ENCODE results near the gene RSPH6A.
A peak's percentile ranks its signal among the peaks of the same experiment; 100 is the strongest.

Gene RSPH6A

GRCh38 chr19:45794627-45795026, 20.5 kb downstream of the RSPH6A start:
- H3K36me3 ChIP-seq (ENCODE audit: control insufficient read depth, insufficient read depth, low read length) = peaks cover 2% of the 10 kb centered on the region
- H3K18ac ChIP-seq (ENCODE audit: low read length) = no peak overlapping the region
- H2AK5ac ChIP-seq (ENCODE audit: low read length) = no peak overlapping the region
- no peak overlapping the region for H3K27ac ChIP-seq (ENCODE audit: low read depth, low read length)
- H3K23ac ChIP-seq (ENCODE audit: low read length) = no peak overlapping the region
- H2BK120ac ChIP-seq (ENCODE audit: low read depth, low read length) = no peak overlapping the region
- H4K5ac ChIP-seq (ENCODE audit: low read length) = no peak overlapping the region
- H2BK5ac ChIP-seq (ENCODE audit: low read length) = no peak overlapping the region
- H3K27me3 ChIP-seq (ENCODE audit: insufficient read depth, low read length, poor library complexity) = no peaks in the 10 kb centered on the region
- H3K79me1 ChIP-seq (ENCODE audit: low read length) = peaks cover 13% of the 10 kb centered on the region
- H3K4ac ChIP-seq (ENCODE audit: low read depth, low read length) = no peak overlapping the region
- no peak overlapping the region for H3K4me3 ChIP-seq (ENCODE audit: low read length)
- WGBS (ENCODE audit: extremely low coverage, insufficient coverage, low lambda C conversion rate) = no CpG with 5 or more reads among the region's 2 CpGs
- no peak for DNase-seq
- no peak overlapping the region for H2BK15ac ChIP-seq (replicated peaks; ENCODE audit: low read depth)
- H3K79me2 ChIP-seq (ENCODE audit: control insufficient read depth, insufficient read depth, low read length) = peaks cover 6% of the 10 kb centered on the region
- no peak overlapping the region for H3K4me2 ChIP-seq (ENCODE audit: low read length)
- H3K9ac ChIP-seq (ENCODE audit: low read length) = no peak overlapping the region
- peaks cover 3% of the 10 kb centered on the region for H3K4me1 ChIP-seq (ENCODE audit: control insufficient read depth, low read depth, low read length)
- H4K8ac ChIP-seq (ENCODE audit: low read depth, low read length) = no peak overlapping the region
- no peak overlapping the region for H3K56ac ChIP-seq (ENCODE audit: low read length)

DNA sequence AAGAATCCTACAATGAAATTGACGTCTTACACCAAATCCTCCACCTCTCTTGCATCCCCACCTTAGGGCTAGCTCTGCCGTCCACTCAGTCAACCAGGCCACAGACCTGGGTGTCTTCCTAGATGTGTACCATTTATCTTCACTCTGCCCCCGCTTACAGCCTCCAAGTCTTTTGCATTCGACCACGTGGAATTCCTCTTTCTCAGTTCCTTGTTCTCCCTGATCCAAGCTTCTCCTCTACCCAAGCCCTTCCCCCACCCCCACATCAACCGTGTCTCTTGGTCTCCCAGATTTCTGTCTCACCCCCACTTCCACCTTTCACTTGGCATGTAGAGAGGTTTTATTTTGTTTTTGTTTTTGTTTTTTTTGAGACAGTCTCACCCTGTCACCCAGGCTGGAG, 21.2 kb downstream of the RSPH6A start:
- Histone ChIP-seq H3K27ac (ENCODE audit: low read depth, low read length) (no peak overlapping the region), H3K27me3 (ENCODE audit: insufficient read depth, low read length, poor library complexity) (no peaks in the 10 kb centered on the region), H3K4me3 (ENCODE audit: low read length) (no peak overlapping the region), H2BK15ac (replicated peaks; ENCODE audit: low read depth) (no peak overlapping the region), H3K36me3 (ENCODE audit: control insufficient read depth, insufficient read depth, low read length) (peaks cover 9% of the 10 kb centered on the region), H3K4ac (ENCODE audit: low read depth, low read length) (no peak overlapping the region), H2BK120ac (ENCODE audit: low read depth, low read length) (no peak overlapping the region), H3K79me2 (ENCODE audit: control insufficient read depth, insufficient read depth, low read length) (peaks cover 6% of the 10 kb centered on the region), H3K18ac (ENCODE audit: low read length) (no peak overlapping the region), H3K56ac (ENCODE audit: low read length) (peak overlapping the region; percentile 15), H2AK5ac (ENCODE audit: low read length) (no peak overlapping the region), H4K5ac (ENCODE audit: low read length) (no peak overlapping the region), H2BK5ac (ENCODE audit: low read length) (no peak overlapping the region), H3K4me1 (ENCODE audit: control insufficient read depth, low read depth, low read length) (peaks cover 3% of the 10 kb centered on the region), H4K8ac (ENCODE audit: low read depth, low read length) (no peak overlapping the region), H3K79me1 (ENCODE audit: low read length) (peaks cover 15% of the 10 kb centered on the region), H3K4me2 (ENCODE audit: low read length) (no peak overlapping the region), H3K9ac (ENCODE audit: low read length) (no peak overlapping the region), H3K23ac (ENCODE audit: low read length) (no peak overlapping the region)
- no CpG with 5 or more reads among the region's 6 CpGs for WGBS (ENCODE audit: extremely low coverage, insufficient coverage, low lambda C conversion rate)
- no peak for DNase-seq

DNA sequence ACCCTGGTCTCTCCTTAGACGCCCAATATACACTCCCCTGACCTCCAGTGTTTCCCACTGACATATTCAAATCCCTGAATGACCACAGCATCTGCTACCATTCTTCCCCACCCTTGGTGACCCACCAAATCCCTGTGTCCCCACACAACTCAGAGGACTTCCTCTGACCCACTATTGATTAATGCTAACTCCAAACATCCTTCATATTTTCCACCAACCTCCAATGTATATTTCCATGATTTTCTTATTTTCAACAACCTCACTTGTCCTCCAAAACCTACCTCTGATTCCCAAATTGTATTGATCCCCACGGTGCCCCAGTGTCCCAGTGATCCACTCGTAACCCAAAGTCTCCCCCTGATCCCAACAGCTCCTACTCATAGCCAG, 21.9 kb downstream of the RSPH6A start:
- no peak overlapping the region for H3K4me3 ChIP-seq (ENCODE audit: low read length)
- no peak overlapping the region for H3K23ac ChIP-seq (ENCODE audit: low read length)
- H3K9ac ChIP-seq (ENCODE audit: low read length) = no peak overlapping the region
- peaks cover 6% of the 10 kb centered on the region for H3K79me2 ChIP-seq (ENCODE audit: control insufficient read depth, insufficient read depth, low read length)
- H2BK15ac ChIP-seq (replicated peaks; ENCODE audit: low read depth) = no peak overlapping the region
- H3K27ac ChIP-seq (ENCODE audit: low read depth, low read length) = no peak overlapping the region
- H3K27me3 ChIP-seq (ENCODE audit: insufficient read depth, low read length, poor library complexity) = no peaks in the 10 kb centered on the region
- no peak overlapping the region for H3K4me2 ChIP-seq (ENCODE audit: low read length)
- H2AK5ac ChIP-seq (ENCODE audit: low read length) = no peak overlapping the region
- no peak overlapping the region for H4K8ac ChIP-seq (ENCODE audit: low read depth, low read length)
- no peak overlapping the region for H3K4ac ChIP-seq (ENCODE audit: low read depth, low read length)
- no CpG with 5 or more reads among the region's 3 CpGs for WGBS (ENCODE audit: extremely low coverage, insufficient coverage, low lambda C conversion rate)
- H3K79me1 ChIP-seq (ENCODE audit: low read length) = peaks cover 15% of the 10 kb centered on the region
- no peak overlapping the region for H3K18ac ChIP-seq (ENCODE audit: low read length)
- H2BK5ac ChIP-seq (ENCODE audit: low read length) = no peak overlapping the region
- peaks cover 11% of the 10 kb centered on the region for H3K36me3 ChIP-seq (ENCODE audit: control insufficient read depth, insufficient read depth, low read length)
- no peak overlapping the region for H2BK120ac ChIP-seq (ENCODE audit: low read depth, low read length)
- DNase-seq = no peak
- H3K56ac ChIP-seq (ENCODE audit: low read length) = no peak overlapping the region
- H4K5ac ChIP-seq (ENCODE audit: low read length) = no peak overlapping the region
- H3K4me1 ChIP-seq (ENCODE audit: control insufficient read depth, low read depth, low read length) = peaks cover 3% of the 10 kb centered on the region

DNA sequence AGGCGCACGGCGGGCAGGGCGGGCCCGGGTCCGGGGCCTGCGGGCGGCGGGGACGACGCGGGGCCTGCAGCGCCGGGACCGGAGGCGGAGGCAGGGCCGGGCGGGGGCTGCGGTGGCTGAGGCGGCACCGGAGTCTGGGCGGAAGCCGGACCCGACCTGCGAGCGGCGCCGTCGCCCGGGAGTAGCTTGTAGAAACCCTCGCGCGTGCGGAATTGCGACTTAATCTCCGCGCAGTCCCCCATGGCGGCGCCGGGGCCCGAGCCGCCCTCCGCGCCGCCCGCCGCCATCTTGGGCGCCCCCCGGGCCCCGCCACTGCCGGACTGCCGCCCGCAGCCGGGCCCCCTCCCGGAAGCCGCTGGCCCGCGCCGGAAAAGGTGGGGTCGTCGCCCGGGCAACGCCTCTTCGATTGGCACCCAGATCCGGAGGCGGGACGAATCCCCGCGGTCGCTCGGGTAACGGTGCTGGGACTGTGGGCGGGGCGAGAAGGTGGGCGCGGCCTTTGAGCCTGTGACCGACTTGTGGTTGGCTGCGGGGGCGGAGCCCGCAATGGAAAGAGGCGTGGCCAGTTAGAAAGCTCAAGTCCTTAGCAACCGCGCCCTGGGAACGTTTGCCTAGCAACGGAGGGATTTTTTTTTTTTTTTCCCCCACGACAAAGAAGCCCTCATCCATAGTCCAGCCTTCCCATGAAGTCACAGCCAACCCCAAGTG, 22.5 kb downstream of the RSPH6A start, which contains the start of gene DMWD:
DMWD (minus strand) TSS at position 376 of the 708 bp plus-strand sequence; CDS start at position 287, 89 bp downstream.
- WGBS (ENCODE audit: extremely low coverage, insufficient coverage, low lambda C conversion rate) = no CpG with 5 or more reads among the region's 86 CpGs
- peaks cover 13% of the 10 kb centered on the region for H3K36me3 ChIP-seq (ENCODE audit: control insufficient read depth, insufficient read depth, low read length)
- peak within 1 kb of the TSS; percentile 85 for H3K4me2 ChIP-seq (ENCODE audit: low read length)
- H3K79me1 ChIP-seq (ENCODE audit: low read length) = peaks cover 15% of the 10 kb centered on the region
- peak within 1 kb of the TSS; percentile 94 for H3K4me3 ChIP-seq (ENCODE audit: low read length)
- H3K4ac ChIP-seq (ENCODE audit: low read depth, low read length) = peak within 1 kb of the TSS; percentile 93
- peaks cover 3% of the 10 kb centered on the region for H3K4me1 ChIP-seq (ENCODE audit: control insufficient read depth, low read depth, low read length)
- H3K56ac ChIP-seq (ENCODE audit: low read length) = peak within 1 kb of the TSS; percentile 98
- H3K27ac ChIP-seq (ENCODE audit: low read depth, low read length) = peak within 1 kb of the TSS; percentile 66
- H2BK15ac ChIP-seq (replicated peaks; ENCODE audit: low read depth) = no peak within 1 kb of the TSS
- peak within 1 kb of the TSS; percentile 77 for H3K18ac ChIP-seq (ENCODE audit: low read length)
- H4K8ac ChIP-seq (ENCODE audit: low read depth, low read length) = peak within 1 kb of the TSS; percentile 100
- DNase-seq = peak; percentile 99
- no peak within 1 kb of the TSS for H3K23ac ChIP-seq (ENCODE audit: low read length)
- H2BK120ac ChIP-seq (ENCODE audit: low read depth, low read length) = peak within 1 kb of the TSS; percentile 34
- H3K9ac ChIP-seq (ENCODE audit: low read length) = peak within 1 kb of the TSS; percentile 93
- no peak within 1 kb of the TSS for H4K5ac ChIP-seq (ENCODE audit: low read length)
- no peaks in the 10 kb centered on the region for H3K27me3 ChIP-seq (ENCODE audit: insufficient read depth, low read length, poor library complexity)
- peaks cover 6% of the 10 kb centered on the region for H3K79me2 ChIP-seq (ENCODE audit: control insufficient read depth, insufficient read depth, low read length)
- H2BK5ac ChIP-seq (ENCODE audit: low read length) = no peak within 1 kb of the TSS
- peak within 1 kb of the TSS; percentile 51 for H2AK5ac ChIP-seq (ENCODE audit: low read length)

- peak overlapping the region; percentile 98 for H3K56ac ChIP-seq (ENCODE audit: low read length)
- peaks cover 16% of the 10 kb centered on the region for H3K36me3 ChIP-seq (ENCODE audit: control insufficient read depth, insufficient read depth, low read length)
- no peak overlapping the region for H3K23ac ChIP-seq (ENCODE audit: low read length)
- H3K18ac ChIP-seq (ENCODE audit: low read length) = peak overlapping the region; percentile 77
- peaks cover 6% of the 10 kb centered on the region for H3K79me2 ChIP-seq (ENCODE audit: control insufficient read depth, insufficient read depth, low read length)
- peaks cover 15% of the 10 kb centered on the region for H3K79me1 ChIP-seq (ENCODE audit: low read length)
- peak overlapping the region; percentile 100 for H4K8ac ChIP-seq (ENCODE audit: low read depth, low read length)
- peak overlapping the region; percentile 34 for H2BK120ac ChIP-seq (ENCODE audit: low read depth, low read length)
- H3K27ac ChIP-seq (ENCODE audit: low read depth, low read length) = peak overlapping the region; percentile 66
- peak overlapping the region; percentile 94 for H3K4me3 ChIP-seq (ENCODE audit: low read length)
- WGBS (ENCODE audit: extremely low coverage, insufficient coverage, low lambda C conversion rate) = no CpG with 5 or more reads among the region's 31 CpGs
- H2BK15ac ChIP-seq (replicated peaks; ENCODE audit: low read depth) = no peak overlapping the region
- peak overlapping the region; percentile 93 for H3K4ac ChIP-seq (ENCODE audit: low read depth, low read length)
- H3K4me1 ChIP-seq (ENCODE audit: control insufficient read depth, low read depth, low read length) = peaks cover 3% of the 10 kb centered on the region
- H4K5ac ChIP-seq (ENCODE audit: low read length) = no peak overlapping the region
- peak overlapping the region; percentile 93 for H3K9ac ChIP-seq (ENCODE audit: low read length)
- no peak overlapping the region for H2BK5ac ChIP-seq (ENCODE audit: low read length)
- H3K4me2 ChIP-seq (ENCODE audit: low read length) = peak overlapping the region; percentile 85
- no peaks in the 10 kb centered on the region for H3K27me3 ChIP-seq (ENCODE audit: insufficient read depth, low read length, poor library complexity)
- H2AK5ac ChIP-seq (ENCODE audit: low read length) = peak overlapping the region; percentile 51
- no peak for DNase-seq
Observed at GRCh38 chr19:45791744-45792469, 23.2 kb downstream of the RSPH6A start.

Measured in mesendoderm (in vitro differentiated cells).